Measurements from ENCODE around the gene EI24.
A peak's percentile ranks its signal among the peaks of the same experiment; 100 is the strongest.

Gene EI24

GRCh38 chr11:125579811-125580210, 10.5 kb downstream of the EI24 start:
- no peak for DNase-seq

- no peak for DNase-seq
Measured at GRCh38 chr11:125583496-125583895, 14.2 kb downstream of the EI24 start.

GRCh38 chr11:125585487-125585886, 16.2 kb downstream of the EI24 start:
- DNase-seq: no peak

- DNase-seq: no peak
Measured at GRCh38 chr11:125586623-125587022, 17.3 kb downstream of the EI24 start.

GRCh38 chr11:125587480-125587879, 18.2 kb downstream of the EI24 start:
- DNase-seq: no peak

- no peak for DNase-seq
Measured at GRCh38 chr11:125588505-125588904, 19.2 kb downstream of the EI24 start.

GRCh38 chr11:125591649-125592304, 22.5 kb downstream of the EI24 start:
- peak in 1 of 2 experiments; percentile 33 for DNase-seq

- peak; percentile 99 to 100 for DNase-seq
Measured at GRCh38 chr11:125592305-125593113, 23.2 kb downstream of the EI24 start, which contains the start of gene STT3A. STT3A (plus strand) TSS chr11:125592852; CDS start chr11:125595916, 3,064 bp downstream.

GRCh38 chr11:125593114-125593820, 24.0 kb downstream of the EI24 start:
- peak in 1 of 2 experiments; percentile 54 for DNase-seq

- DNase-seq: no peak
Measured at GRCh38 chr11:125594958-125595357, 25.7 kb downstream of the EI24 start.

- no peak for DNase-seq
Measured at GRCh38 chr11:125600663-125601062, 31.4 kb downstream of the EI24 start.

- no peak for DNase-seq
Measured at GRCh38 chr11:125603207-125603606, 33.9 kb downstream of the EI24 start.

GRCh38 chr11:125605417-125605816, 36.1 kb downstream of the EI24 start:
- DNase-seq: no peak

GRCh38 chr11:125609545-125609944, 40.3 kb downstream of the EI24 start:
- no peak for DNase-seq

GRCh38 chr11:125618383-125618782, 49.1 kb downstream of the EI24 start:
- DNase-seq: no peak

- no peak for DNase-seq
Measured at GRCh38 chr11:125621995-125622394, 52.7 kb downstream of the EI24 start.

GRCh38 chr11:125623064-125623463, 53.8 kb downstream of the EI24 start:
- no peak for DNase-seq

GRCh38 chr11:125624756-125625213, 55.5 kb downstream of the EI24 start, which contains the start of gene CHEK1:
CHEK1 (plus strand) TSS chr11:125625163; CDS start chr11:125626769, 1,606 bp downstream.
- DNase-seq: peak; percentile 25 to 30

GRCh38 chr11:125625225-125625629, 56.0 kb downstream of the EI24 start:
- DNase-seq: peak; percentile 57 to 60

GRCh38 chr11:125625630-125626287, 56.5 kb downstream of the EI24 start:
- DNase-seq: peak; percentile 87 to 88

GRCh38 chr11:125626288-125626950, 57.1 kb downstream of the EI24 start:
- peak; percentile 85 to 88 for DNase-seq
